Parathyroid adenoma (tissue), 2 donors: ENCODE data around the gene MAT2A.

Source experiments
- H2AFZ ChIP-seq: fragments of 300-600 bp; sonication (generic); one replicate; pipeline ENCODE4 v1.7.0; 2017; ENCODE audit warnings: antibody characterized with exemption, mild to moderate bottlenecking
- H3K27ac ChIP-seq: fragments of 300-600 bp; sonication (generic); one replicate; pipeline ENCODE4 v1.7.0; 2017
- H3K27me3 ChIP-seq: fragments of 300-600 bp; sonication (generic); one replicate; pipeline ENCODE4 v1.7.0; 2017; ENCODE audit warnings: low read length; ENCODE audit not compliant: control insufficient read depth, insufficient read depth
- H3K36me3 ChIP-seq: fragments of 300-600 bp; sonication (generic); one replicate; pipeline ENCODE4 v1.7.0; 2017; ENCODE audit warnings: low read length; ENCODE audit not compliant: control insufficient read depth, insufficient read depth
- H3K4me1 ChIP-seq: fragments of 300-600 bp; sonication (generic); one replicate; pipeline ENCODE4 v1.7.0; 2017; ENCODE audit warnings: control low read depth
- H3K4me2 ChIP-seq: fragments of 300-600 bp; sonication (generic); one replicate; pipeline ENCODE4 v1.7.0; 2017; ENCODE audit warnings: low read length
- H3K4me3 ChIP-seq: fragments of 300-600 bp; sonication (generic); one replicate; pipeline ENCODE4 v1.7.0; 2017; ENCODE audit warnings: low read depth, low read length
- H3K79me2 ChIP-seq: fragments of 300-600 bp; sonication (generic); one replicate; pipeline ENCODE4 v1.7.0; 2017; ENCODE audit warnings: control low read depth
- H3K9ac ChIP-seq: fragments of 300-600 bp; sonication (generic); one replicate; pipeline ENCODE4 v1.7.0; 2017; ENCODE audit warnings: mild to moderate bottlenecking
- H3K9me3 ChIP-seq: fragments of 300-600 bp; sonication (generic); one replicate; pipeline ENCODE4 v1.7.0; 2017; ENCODE audit warnings: low read length; ENCODE audit not compliant: control insufficient read depth
- CTCF ChIP-seq: fragments of 300-600 bp; sonication (generic); IDR thresholded peaks from one replicate; pipeline ENCODE4 v1.7.0; 2017; ENCODE audit warnings: antibody characterized with exemption, mild to moderate bottlenecking
- donor health status: primary hyperparathyroidism.

Gene MAT2A

GRCh38 chr2:85514323-85514722, 24.6 kb upstream of the MAT2A start:
- H2AFZ ChIP-seq: no peak overlapping the region
- H3K9me3 ChIP-seq: no peaks in the 10 kb centered on the region
- H3K79me2 ChIP-seq: no peaks in the 10 kb centered on the region
- H3K27ac ChIP-seq: no peak overlapping the region
- H3K36me3 ChIP-seq: no peaks in the 10 kb centered on the region
- no peak overlapping the region for H3K4me2 ChIP-seq
- no peak overlapping the region for H3K9ac ChIP-seq
- no peak for TF ChIP-seq CTCF
- no peak overlapping the region for H3K4me3 ChIP-seq
- H3K4me1 ChIP-seq: no peaks in the 10 kb centered on the region
- H3K27me3 ChIP-seq: no peaks in the 10 kb centered on the region

- Histone ChIP-seq H3K27me3 (no peaks in the 10 kb centered on the region), H3K9ac (no peak overlapping the region), H3K27ac (no peak overlapping the region), H3K4me1 (no peaks in the 10 kb centered on the region), H3K4me2 (no peak overlapping the region), H3K4me3 (no peak overlapping the region), H3K79me2 (no peaks in the 10 kb centered on the region), H3K36me3 (no peaks in the 10 kb centered on the region), H3K9me3 (no peaks in the 10 kb centered on the region), H2AFZ (no peak overlapping the region)
- TF ChIP-seq CTCF: no peak
Measured at GRCh38 chr2:85516653-85517389, 22.1 kb upstream of the MAT2A start.

GRCh38 chr2:85522090-85522647, 16.8 kb upstream of the MAT2A start:
- Histone ChIP-seq H3K27ac (no peak overlapping the region), H2AFZ (no peak overlapping the region), H3K4me1 (peaks cover 25% of the 10 kb centered on the region), H3K27me3 (no peaks in the 10 kb centered on the region), H3K4me3 (no peak overlapping the region), H3K79me2 (no peaks in the 10 kb centered on the region), H3K9ac (no peak overlapping the region), H3K4me2 (no peak overlapping the region), H3K9me3 (no peaks in the 10 kb centered on the region), H3K36me3 (no peaks in the 10 kb centered on the region)
- no peak for TF ChIP-seq CTCF

GRCh38 chr2:85523062-85523902, 15.7 kb upstream of the MAT2A start:
- H3K27ac ChIP-seq: peak overlapping the region; percentile 94
- H3K79me2 ChIP-seq: no peaks in the 10 kb centered on the region
- H3K9ac ChIP-seq: no peak overlapping the region
- H3K9me3 ChIP-seq: no peaks in the 10 kb centered on the region
- no peak for TF ChIP-seq CTCF
- H3K4me1 ChIP-seq: peaks cover 25% of the 10 kb centered on the region
- no peak overlapping the region for H3K4me3 ChIP-seq
- H3K36me3 ChIP-seq: no peaks in the 10 kb centered on the region
- peak overlapping the region; percentile 84 for H2AFZ ChIP-seq
- H3K27me3 ChIP-seq: no peaks in the 10 kb centered on the region
- no peak overlapping the region for H3K4me2 ChIP-seq
